HG02642 (cell line): ENCODE results near the gene MYL7.
A peak's percentile ranks its signal among the peaks of the same experiment; 100 is the strongest.

Experiments used
- ATAC-seq: cut with Tn5 transposase; IDR thresholded peaks from one replicate; pipeline ENCODE4 v1.9.1; 2021; ENCODE audit warnings: mild to moderate bottlenecking; ENCODE audit not compliant: unreplicated experiment, poor library complexity

The MYL7 gene

GRCh38 chr7:44151956-44152355, 10.8 kb upstream of the MYL7 start:
- no peak for ATAC-seq

GRCh38 chr7:44150966-44151941, 10.1 kb upstream of the MYL7 start:
- no peak for ATAC-seq

- peak; percentile 38 for ATAC-seq
Observed at GRCh38 chr7:44150466-44150832, 9.3 kb upstream of the MYL7 start.

GRCh38 chr7:44149571-44150465, 8.7 kb upstream of the MYL7 start:
- ATAC-seq = no peak

GRCh38 chr7:44148961-44149536, 7.9 kb upstream of the MYL7 start:
- ATAC-seq = no peak

GRCh38 chr7:44148166-44148565, 7.0 kb upstream of the MYL7 start:
- no peak for ATAC-seq

- ATAC-seq = no peak
Observed at GRCh38 chr7:44147026-44147991, 6.2 kb upstream of the MYL7 start.

GRCh38 chr7:44145969-44146911, 5.1 kb upstream of the MYL7 start:
- no peak for ATAC-seq

GRCh38 chr7:44145479-44145968, 4.4 kb upstream of the MYL7 start:
- no peak for ATAC-seq

- no peak for ATAC-seq
Observed at GRCh38 chr7:44144968-44145478, 3.9 kb upstream of the MYL7 start.

GRCh38 chr7:44144426-44144967, 3.4 kb upstream of the MYL7 start:
- ATAC-seq = no peak

- ATAC-seq = no peak
Observed at GRCh38 chr7:44143646-44144250, 2.6 kb upstream of the MYL7 start.

- ATAC-seq = no peak
Observed at GRCh38 chr7:44142028-44142427, 896 bp upstream of the MYL7 start.

- no peak for ATAC-seq
Observed at GRCh38 chr7:44140341-44140740, 791 bp downstream of the MYL7 start.

- ATAC-seq = no peak
Observed at GRCh38 chr7:44139311-44140010, 1.7 kb downstream of the MYL7 start.

- ATAC-seq = no peak
Observed at GRCh38 chr7:44138698-44139097, 2.4 kb downstream of the MYL7 start.

GRCh38 chr7:44136731-44137130, 4.4 kb downstream of the MYL7 start:
- ATAC-seq = no peak
